Left lung (tissue), 10 donors: Measurements from ENCODE around the gene HDAC1. TPM values are rescaled to one million over a fixed set of nuclear protein-coding genes. Genes with fewer than 3 reads are reported as not detected.

Source experiments
- ATAC-seq: fragments of 200-7000 bp; cut with Tn5 transposase; one replicate; pipeline ENCODE4 v1.9.1; 2020; ENCODE audit warnings: moderate library complexity
- DNase-seq, 4 donors: peaks; one replicate each; pipeline ENCODE4 v3.0.0-alpha.2; 2013 to 2020
- H3K27ac ChIP-seq, 2 donors: fragments of 200-600 bp; sonication (generic) in 1 of 2; one replicate each; pipeline versions ENCODE4 v1.5.0 to v1.8.0; 2020 to 2021
- H3K27me3 ChIP-seq, 2 donors: fragments of 200-600 bp; sonication (generic) in 1 of 2; one replicate each; pipeline versions ENCODE4 v1.5.0 to v1.8.0; 2020 to 2021
- H3K36me3 ChIP-seq, 2 donors: fragments of 200-600 bp; sonication (generic) in 1 of 2; one replicate each; pipeline versions ENCODE4 v1.5.0 to v1.8.0; 2020 to 2021
- H3K4me1 ChIP-seq, 2 donors: fragments of 200-600 bp; one replicate each; pipeline ENCODE4 v1.8.0; 2021
- H3K4me3 ChIP-seq, 2 donors: fragments of 200-600 bp; sonication (generic) in 1 of 2; one replicate each; pipeline versions ENCODE4 v1.5.0 to v1.8.0; 2020 to 2021; ENCODE audit warnings: mild to moderate bottlenecking in 1 of 2
- H3K9me3 ChIP-seq, 2 donors: fragments of 200-600 bp; sonication (generic) in 1 of 2; one replicate each; pipeline versions ENCODE4 v1.5.0 to v1.8.0; 2020 to 2021
- CTCF ChIP-seq, 2 donors: fragments of 200-600 bp; sonication (generic) in 1 of 2; IDR thresholded peaks; one replicate each; pipeline versions ENCODE4 v1.5.0 to v1.8.0; 2021; ENCODE audit warnings: antibody characterized with exemption in 2 of 2
- intact Hi-C, 2 donors: fragments of 100-400 bp; cut with DNase I; formaldehyde crosslinking; loops; one replicate each; pipeline versions ENCODE4 v1.11.2 to v1.14.2; 2022
- polyA plus RNA-seq, 6 donors: library from polyadenylated mRNA; unstranded; fragments of 120-200 nt; gene quantifications; one replicate each; pipeline ENCODE4 v1.2.1, GENCODE V29; 2013; ENCODE audit not compliant: insufficient read length in 6 of 6
- total RNA-seq, 2 donors: library from RNA; stranded (reverse); fragmentation: NEBNext Ultra II Directional; extraction: Animal tissue kit (Norgen Biotek cat#: 25700); gene quantifications; one replicate each; pipeline ENCODE4 v1.2.1, GENCODE V29; 2021
- donor health status: DM: no; HTN: yes; CAD: no.
- donor health status: DM: no; HTN: no; CAD: no.

HDAC1 gene
- total and polyA plus RNA-seq, 8 donors: 61.8 to 193 (median 163) TPM

DNA sequence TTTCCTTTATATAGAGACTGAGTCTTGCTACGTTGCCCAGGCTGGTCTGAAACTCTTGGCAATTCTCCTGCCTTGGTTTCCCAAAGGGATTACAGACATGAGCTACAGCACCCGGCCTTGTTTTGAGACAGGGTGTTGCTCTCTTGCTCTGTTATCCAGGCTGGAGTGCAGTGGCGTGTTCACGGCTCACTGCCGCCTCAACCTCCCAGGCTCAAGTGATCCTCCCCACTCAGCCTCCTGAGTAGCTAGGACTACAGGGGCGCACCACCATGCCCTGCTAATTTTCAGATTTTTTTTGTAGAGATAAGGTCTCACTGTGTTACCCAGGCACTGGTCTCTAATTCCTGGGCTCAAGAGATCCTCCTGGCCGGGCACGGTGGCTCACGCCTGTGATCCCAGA, 26.0 kb upstream of the HDAC1 start:
- no peaks in the 10 kb centered on the region for H3K9me3 ChIP-seq
- H3K4me1 ChIP-seq: peaks cover 0 to 8% of the 10 kb centered on the region in 2 donors
- no peak for TF ChIP-seq CTCF (IDR thresholded peaks at IDR 0.05)
- H3K27me3 ChIP-seq: no peaks in the 10 kb centered on the region
- no peak overlapping the region for H3K4me3 ChIP-seq
- ATAC-seq: no peak
- H3K27ac ChIP-seq: no peak overlapping the region
- no peaks in the 10 kb centered on the region for H3K36me3 ChIP-seq
- intact Hi-C loops: no loop called here
- DNase-seq: no peak

GRCh38 chr1:32266921-32267591, 24.8 kb upstream of the HDAC1 start:
- no peaks in the 10 kb centered on the region for H3K36me3 ChIP-seq
- DNase-seq (peak in 1 of 4 donors; percentile 49), ATAC-seq (no peak)
- no peak overlapping the region for H3K4me3 ChIP-seq
- H3K27ac ChIP-seq: peak overlapping the region in 1 of 2 donors; percentile 13
- TF ChIP-seq CTCF (IDR thresholded peaks at IDR 0.05): no peak
- peaks cover 0 to 8% of the 10 kb centered on the region in 2 donors for H3K4me1 ChIP-seq
- H3K9me3 ChIP-seq: no peaks in the 10 kb centered on the region
- intact Hi-C loops: no loop called here
- no peaks in the 10 kb centered on the region for H3K27me3 ChIP-seq

GRCh38 chr1:32269744-32270143, 22.1 kb upstream of the HDAC1 start:
- Histone ChIP-seq H3K27me3 (peaks cover under 1 to 16% of the 10 kb centered on the region in 2 donors), H3K4me1 (peaks cover 0 to 8% of the 10 kb centered on the region in 2 donors), H3K4me3 (no peak overlapping the region), H3K9me3 (no peaks in the 10 kb centered on the region), H3K36me3 (no peaks in the 10 kb centered on the region), H3K27ac (no peak overlapping the region)
- no peak for TF ChIP-seq CTCF (IDR thresholded peaks at IDR 0.05)
- DNase-seq (no peak), ATAC-seq (no peak)
- intact Hi-C loops: no loop called here

DNA sequence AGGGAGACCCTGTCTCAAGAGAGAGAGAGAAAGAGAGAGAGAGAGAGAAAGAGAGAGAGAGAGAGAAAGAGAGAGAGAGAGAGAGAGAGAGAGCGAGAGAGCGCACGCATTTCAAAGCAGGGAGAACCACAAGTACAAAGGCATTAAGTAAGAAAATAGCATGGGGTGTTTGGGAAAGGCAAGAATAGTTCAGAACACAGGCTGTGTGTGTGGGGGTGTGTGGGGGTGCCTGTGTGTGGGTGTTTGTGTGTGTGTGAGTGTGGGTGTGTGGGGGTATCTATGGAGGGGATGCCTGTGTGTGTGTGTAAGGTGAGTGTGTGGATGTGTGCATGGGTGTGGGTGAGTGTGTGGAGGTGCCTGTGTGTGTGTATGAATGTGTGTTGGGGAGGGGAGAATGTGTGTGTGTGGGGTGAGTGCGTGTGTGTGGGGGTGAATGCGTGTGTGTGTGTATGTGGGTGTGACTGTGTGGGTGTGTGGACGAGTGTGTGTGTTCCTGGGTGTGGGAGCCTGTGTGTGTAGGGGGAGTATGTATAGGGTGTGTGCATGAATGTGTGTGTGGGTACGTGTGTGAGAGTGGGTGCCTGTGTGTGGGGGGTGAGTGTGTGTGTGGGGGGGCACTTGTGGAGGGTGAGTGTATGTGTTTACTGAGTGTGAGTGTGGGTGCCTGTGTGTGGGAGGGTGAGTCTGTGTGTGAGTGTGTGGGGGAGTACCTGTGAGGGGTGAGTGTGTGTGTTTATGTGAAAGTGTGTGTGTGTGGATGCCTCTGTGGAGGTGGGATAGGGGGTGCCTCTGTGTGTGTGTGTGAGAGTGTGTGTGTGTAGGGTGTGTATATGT, 19.1 kb upstream of the HDAC1 start:
- no peak for TF ChIP-seq CTCF (IDR thresholded peaks at IDR 0.05)
- intact Hi-C loops: no loop called here
- ATAC-seq: no peak
- H3K9me3 ChIP-seq: no peaks in the 10 kb centered on the region
- H3K4me1 ChIP-seq: no peaks in the 10 kb centered on the region
- no peaks in the 10 kb centered on the region for H3K36me3 ChIP-seq
- no peak for DNase-seq
- no peak overlapping the region for H3K4me3 ChIP-seq
- H3K27ac ChIP-seq: no peak overlapping the region
- H3K27me3 ChIP-seq: peaks cover 18 to 36% of the 10 kb centered on the region in 2 donors
